Hippocampal formation (tissue), 2 donors: ENCODE measurements around the gene VDAC1.
"Not testable (repeated sequence)": the region's sequence is repeated elsewhere in the genome, so short reads cannot be mapped to it uniquely, and the experiment has no call there.

Source experiments
- DNase-seq, 2 donors: peaks; one replicate each; lab custom pipeline; 2025; lab: John Stamatoyannopoulos, UW

Gene VDAC1

GRCh38 chr5:134004626-134005416 lies at the start of gene VDAC1:
Gene VDAC1, minus strand, starts transcription at chr5:134004975. Its CDS starts 11,963 bp downstream, at chr5:133993012.
- peak; percentile 76 to 82 for DNase-seq

GRCh38 chr5:134053840-134054338 lies 49.1 kb upstream of the VDAC1 start:
- DNase-seq = no peak

GRCh38 chr5:134053314-134053839 lies 48.6 kb upstream of the VDAC1 start:
- no peak for DNase-seq

- no peak for DNase-seq
Observed at GRCh38 chr5:134051305-134051704, 46.5 kb upstream of the VDAC1 start.

GRCh38 chr5:134048864-134049263 lies 44.1 kb upstream of the VDAC1 start:
- DNase-seq = no peak

- no peak for DNase-seq
Observed at GRCh38 chr5:134047687-134048056, 42.9 kb upstream of the VDAC1 start.

- DNase-seq = no peak
Observed at GRCh38 chr5:134046801-134047686, 42.3 kb upstream of the VDAC1 start.

- DNase-seq = no peak
Observed at GRCh38 chr5:134046330-134046729, 41.6 kb upstream of the VDAC1 start.

GRCh38 chr5:134043793-134044792 lies 39.3 kb upstream of the VDAC1 start:
- DNase-seq = no peak

GRCh38 chr5:134041570-134042411 lies 37.0 kb upstream of the VDAC1 start:
- no peak for DNase-seq

GRCh38 chr5:134038138-134038537 lies 33.4 kb upstream of the VDAC1 start:
- no peak for DNase-seq

GRCh38 chr5:134037160-134037559 lies 32.4 kb upstream of the VDAC1 start:
- DNase-seq = no peak

GRCh38 chr5:134034326-134034725 lies 29.6 kb upstream of the VDAC1 start:
- DNase-seq = no peak

GRCh38 chr5:134030303-134030964 lies 25.7 kb upstream of the VDAC1 start:
- not testable (repeated sequence) for DNase-seq

- DNase-seq = no peak
Observed at GRCh38 chr5:134029156-134029555, 24.4 kb upstream of the VDAC1 start.

GRCh38 chr5:134028496-134028895 lies 23.7 kb upstream of the VDAC1 start:
- no peak for DNase-seq

- DNase-seq = no peak
Observed at GRCh38 chr5:134027288-134027615, 22.5 kb upstream of the VDAC1 start.

GRCh38 chr5:134026521-134027287 lies 21.9 kb upstream of the VDAC1 start:
- no peak for DNase-seq

- DNase-seq = no peak
Observed at GRCh38 chr5:134025786-134026185, 21.0 kb upstream of the VDAC1 start.
